MM.1S (cell line): ENCODE data around the gene RABGAP1L.

ENCODE experiments used
- DNase-seq: peaks from one replicate; pipeline ENCODE4 v3.0.0-alpha.2; 2015
- H2AFZ ChIP-seq: fragments of 300-600 bp; sonication (generic); 2 replicates; pipeline ENCODE4 v1.6.0; 2016; ENCODE audit warnings: antibody characterized with exemption, low read length
- H3F3A ChIP-seq: fragments of 300-600 bp; sonication (generic); 2 replicates; pipeline ENCODE4 v1.6.1; 2016; ENCODE audit warnings: mild to moderate bottlenecking, antibody characterized with exemption, low read length, moderate library complexity, mixed read lengths; ENCODE audit not compliant: insufficient read depth
- H3K27ac ChIP-seq: fragments of 300-600 bp; sonication (generic); 2 replicates; pipeline ENCODE4 v1.5.1; 2016; ENCODE audit warnings: mild to moderate bottlenecking, low read length
- H3K27me3 ChIP-seq: fragments of 300-600 bp; sonication (generic); replicated peaks from 2 replicates; pipeline ENCODE4 v1.6.0; 2016; ENCODE audit warnings: low read length; ENCODE audit not compliant: insufficient read depth
- H3K36me3 ChIP-seq: fragments of 300-600 bp; sonication (generic); replicated peaks from 2 replicates; pipeline ENCODE4 v1.6.1; 2016; ENCODE audit warnings: mild to moderate bottlenecking, low read length, mixed read lengths; ENCODE audit not compliant: insufficient read depth
- H3K4me1 ChIP-seq: fragments of 300-600 bp; sonication (generic); 2 replicates; pipeline ENCODE4 v1.6.1; 2016; ENCODE audit warnings: low read length, mixed read lengths
- H3K4me2 ChIP-seq: fragments of 300-600 bp; sonication (generic); 2 replicates; pipeline ENCODE4 v1.6.0; 2016; ENCODE audit warnings: low read depth, low read length
- H3K4me3 ChIP-seq: fragments of 300-600 bp; sonication (generic); 2 replicates; pipeline ENCODE4 v1.5.1; 2016; ENCODE audit warnings: low read length, mixed read lengths
- H3K79me2 ChIP-seq: fragments of 300-600 bp; sonication (generic); 2 replicates; pipeline ENCODE4 v1.6.1; 2016; ENCODE audit warnings: mixed run types, low read length, mixed read lengths
- H3K9ac ChIP-seq: fragments of 300-600 bp; sonication (generic); 2 replicates; pipeline ENCODE4 v1.6.1; 2016; ENCODE audit warnings: low read length, mixed read lengths
- H3K9me2 ChIP-seq: fragments of 300-600 bp; sonication (generic); replicated peaks from 2 replicates; pipeline ENCODE4 v1.6.1; 2016; ENCODE audit warnings: mild to moderate bottlenecking, low read length, mixed read lengths; ENCODE audit not compliant: insufficient read depth
- H3K9me3 ChIP-seq: fragments of 300-600 bp; sonication (generic); replicated peaks from 2 replicates; pipeline ENCODE4 v1.6.1; 2016; ENCODE audit warnings: mild to moderate bottlenecking, low read length, mixed read lengths; ENCODE audit not compliant: insufficient read depth
- H4K20me1 ChIP-seq: fragments of 300-600 bp; sonication (generic); 2 replicates; pipeline ENCODE4 v1.6.1; 2016; ENCODE audit warnings: mild to moderate bottlenecking, low read length, moderate library complexity, mixed read lengths; ENCODE audit not compliant: insufficient read depth
- EZH2 ChIP-seq: fragments of 300-600 bp; sonication (generic); optimal IDR thresholded peaks from 2 replicates; pipeline ENCODE3; 2017; ENCODE audit warnings: low read depth, mild to moderate bottlenecking, antibody characterized with exemption, low read length, mixed read lengths
- EZH2phosphoT487 ChIP-seq: fragments of 300-600 bp; sonication (generic); IDR thresholded peaks from 2 replicates; pipeline ENCODE4 v1.6.1; 2018; ENCODE audit warnings: antibody characterized with exemption, low read length
- TF ChIP-seq, protein P1 (sequence below): fragments of 300-600 bp; sonication (generic); IDR thresholded peaks from 2 replicates; pipeline ENCODE4 v1.5.1; 2016; ENCODE audit warnings: antibody characterized with exemption, low read length, mixed read lengths

Gene RABGAP1L

DNA sequence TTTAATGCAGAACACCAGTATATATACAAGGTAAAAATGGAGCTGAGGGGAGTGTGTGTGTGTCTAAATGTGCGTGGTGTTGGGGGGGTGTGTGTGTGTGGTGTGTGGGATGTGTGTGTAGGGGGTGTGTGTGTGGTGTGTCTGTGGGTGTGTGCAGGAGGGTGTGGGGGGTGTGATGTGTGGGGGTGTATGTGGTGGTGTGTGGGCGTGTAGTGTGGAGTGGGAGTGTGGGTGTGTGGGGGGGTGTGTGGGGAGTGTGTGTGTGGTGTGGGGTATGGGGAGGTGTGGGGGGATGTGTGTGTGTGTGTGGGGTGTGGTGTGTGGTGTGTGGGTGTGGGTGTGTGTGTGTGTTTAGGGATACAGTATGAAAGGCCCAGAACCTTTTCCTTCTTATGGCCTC, 638.1 kb downstream of the RABGAP1L start:
- no peaks in the 10 kb centered on the region for H3F3A ChIP-seq
- H2AFZ ChIP-seq: no peak overlapping the region
- no peaks in the 10 kb centered on the region for H3K36me3 ChIP-seq
- DNase-seq: no peak
- H3K9me3 ChIP-seq: no peaks in the 10 kb centered on the region
- no peak overlapping the region for H3K9ac ChIP-seq
- H3K79me2 ChIP-seq: no peaks in the 10 kb centered on the region
- no peak overlapping the region for H3K4me3 ChIP-seq
- TF ChIP-seq EZH2phosphoT487 (no peak), EZH2 (no peak)
- TF ChIP-seq, protein P1, sequence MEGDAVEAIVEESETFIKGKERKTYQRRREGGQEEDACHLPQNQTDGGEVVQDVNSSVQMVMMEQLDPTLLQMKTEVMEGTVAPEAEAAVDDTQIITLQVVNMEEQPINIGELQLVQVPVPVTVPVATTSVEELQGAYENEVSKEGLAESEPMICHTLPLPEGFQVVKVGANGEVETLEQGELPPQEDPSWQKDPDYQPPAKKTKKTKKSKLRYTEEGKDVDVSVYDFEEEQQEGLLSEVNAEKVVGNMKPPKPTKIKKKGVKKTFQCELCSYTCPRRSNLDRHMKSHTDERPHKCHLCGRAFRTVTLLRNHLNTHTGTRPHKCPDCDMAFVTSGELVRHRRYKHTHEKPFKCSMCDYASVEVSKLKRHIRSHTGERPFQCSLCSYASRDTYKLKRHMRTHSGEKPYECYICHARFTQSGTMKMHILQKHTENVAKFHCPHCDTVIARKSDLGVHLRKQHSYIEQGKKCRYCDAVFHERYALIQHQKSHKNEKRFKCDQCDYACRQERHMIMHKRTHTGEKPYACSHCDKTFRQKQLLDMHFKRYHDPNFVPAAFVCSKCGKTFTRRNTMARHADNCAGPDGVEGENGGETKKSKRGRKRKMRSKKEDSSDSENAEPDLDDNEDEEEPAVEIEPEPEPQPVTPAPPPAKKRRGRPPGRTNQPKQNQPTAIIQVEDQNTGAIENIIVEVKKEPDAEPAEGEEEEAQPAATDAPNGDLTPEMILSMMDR: no peak
- no peaks in the 10 kb centered on the region for H3K27me3 ChIP-seq
- H4K20me1 ChIP-seq: no peaks in the 10 kb centered on the region
- H3K27ac ChIP-seq: no peak overlapping the region
- no peaks in the 10 kb centered on the region for H3K4me1 ChIP-seq
- H3K4me2 ChIP-seq: no peak overlapping the region
- H3K9me2 ChIP-seq: no peaks in the 10 kb centered on the region

DNA sequence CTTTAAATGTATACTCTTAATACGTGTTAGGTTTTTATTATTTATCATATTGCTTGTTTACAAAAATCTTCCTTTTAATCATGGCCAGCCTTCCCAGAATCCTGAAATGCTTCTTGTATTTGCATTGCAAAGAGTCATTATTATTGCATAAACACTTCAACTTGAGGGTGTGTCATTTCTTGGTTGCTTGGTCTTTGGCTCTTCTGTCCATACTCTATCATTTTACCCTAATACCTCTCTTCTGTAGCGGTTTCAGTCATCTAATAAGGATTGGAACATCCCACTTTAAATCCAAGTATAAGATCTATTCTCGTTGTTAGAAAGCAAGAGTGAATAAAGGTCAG, 639.8 kb downstream of the RABGAP1L start:
- H3K9me3 ChIP-seq: no peaks in the 10 kb centered on the region
- TF ChIP-seq EZH2 (no peak), EZH2phosphoT487 (no peak)
- TF ChIP-seq, protein P1: no peak
- no peaks in the 10 kb centered on the region for H4K20me1 ChIP-seq
- no peak overlapping the region for H2AFZ ChIP-seq
- no peak overlapping the region for H3K9ac ChIP-seq
- H3K79me2 ChIP-seq: no peaks in the 10 kb centered on the region
- no peaks in the 10 kb centered on the region for H3K27me3 ChIP-seq
- no peaks in the 10 kb centered on the region for H3F3A ChIP-seq
- no peak for DNase-seq
- no peaks in the 10 kb centered on the region for H3K9me2 ChIP-seq
- no peak overlapping the region for H3K4me2 ChIP-seq
- no peaks in the 10 kb centered on the region for H3K4me1 ChIP-seq
- no peaks in the 10 kb centered on the region for H3K36me3 ChIP-seq
- H3K27ac ChIP-seq: no peak overlapping the region
- H3K4me3 ChIP-seq: no peak overlapping the region

DNA sequence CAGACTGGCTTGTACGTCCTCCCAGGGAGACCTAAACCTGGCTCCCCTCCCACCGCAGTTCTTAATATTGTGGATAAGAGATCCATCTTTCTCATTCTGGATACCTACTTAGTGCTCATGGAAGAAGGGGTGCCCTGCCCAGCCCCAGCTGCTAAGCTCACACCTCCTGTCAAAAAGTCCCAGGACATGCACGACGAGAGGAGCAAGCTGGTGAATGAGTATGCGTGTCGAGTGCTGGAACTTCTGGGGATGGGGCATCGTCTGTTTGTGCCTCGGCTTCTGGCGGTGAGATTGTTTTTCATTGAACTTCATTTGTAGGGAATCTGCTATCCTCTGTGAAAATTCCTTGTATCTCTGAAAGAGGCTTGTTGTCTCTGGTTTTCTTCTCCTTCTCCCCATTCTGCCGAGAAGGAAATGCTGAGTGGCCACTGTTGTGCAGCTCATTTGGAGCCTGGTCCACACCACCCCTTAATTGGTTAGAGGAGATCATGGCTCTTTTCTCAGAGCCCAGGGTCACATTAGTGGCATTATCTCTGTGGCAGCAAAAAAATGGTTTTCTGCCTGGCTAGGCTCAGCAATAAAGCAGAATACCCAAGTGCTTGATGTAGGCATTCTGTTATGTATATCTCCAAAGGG, 641.0 kb downstream of the RABGAP1L start:
- no peaks in the 10 kb centered on the region for H4K20me1 ChIP-seq
- TF ChIP-seq, protein P1: no peak
- no peaks in the 10 kb centered on the region for H3K79me2 ChIP-seq
- no peaks in the 10 kb centered on the region for H3K9me2 ChIP-seq
- no peaks in the 10 kb centered on the region for H3K9me3 ChIP-seq
- H3F3A ChIP-seq: no peaks in the 10 kb centered on the region
- no peaks in the 10 kb centered on the region for H3K4me1 ChIP-seq
- no peak overlapping the region for H2AFZ ChIP-seq
- H3K36me3 ChIP-seq: no peaks in the 10 kb centered on the region
- no peaks in the 10 kb centered on the region for H3K27me3 ChIP-seq
- no peak for DNase-seq
- H3K27ac ChIP-seq: no peak overlapping the region
- H3K9ac ChIP-seq: no peak overlapping the region
- H3K4me3 ChIP-seq: no peak overlapping the region
- H3K4me2 ChIP-seq: no peak overlapping the region
